Measurements from ENCODE around the gene GPR15. TPM values are rescaled to one million over a fixed set of nuclear protein-coding genes. Genes with fewer than 3 reads are reported as not detected.

Gene GPR15
- total RNA-seq, 1 experiment from 2014 or later, result not detected

DNA sequence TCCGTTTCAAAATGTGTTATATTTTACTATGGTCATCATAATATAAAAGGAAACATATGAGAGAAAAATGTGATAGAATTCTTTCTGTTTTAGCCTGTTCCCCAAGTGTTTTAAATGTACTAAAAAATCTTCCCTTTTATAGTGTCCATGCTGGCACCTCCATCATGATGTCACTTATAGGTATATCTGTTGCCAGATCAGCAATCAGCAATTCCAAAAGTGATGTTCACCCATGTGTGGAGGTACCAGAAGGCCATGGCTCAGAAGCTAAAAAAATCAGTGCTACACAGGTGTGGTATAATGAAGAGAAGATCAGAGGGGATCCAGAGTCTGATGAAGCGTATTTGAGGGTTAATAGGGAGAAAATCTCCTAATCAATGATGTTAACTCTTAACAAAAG lies 1.1 kb upstream of the GPR15 start:
- Histone ChIP-seq H3K79me1 (ENCODE audit: insufficient read depth, low read depth, low read length, poor library complexity, severe bottlenecking) (no peaks in the 10 kb centered on the region), H3K23me2 (ENCODE audit: insufficient read length, low read depth, low read length, poor library complexity, severe bottlenecking) (no peaks in the 10 kb centered on the region), H3K27ac (ENCODE audit: insufficient read length, low read depth, low read length) (no peak overlapping the region), H3T11ph (ENCODE audit: low read length) (no peak overlapping the region), H4K91ac (ENCODE audit: insufficient read length, low read depth, low read length) (no peak overlapping the region), H2AFZ (ENCODE audit: low read length) (no peak overlapping the region), H2BK20ac (ENCODE audit: low read depth, low read length, poor library complexity, severe bottlenecking) (no peak overlapping the region), H3K79me2 (ENCODE audit: insufficient read depth, low read length) (no peaks in the 10 kb centered on the region), H2BK12ac (ENCODE audit: insufficient read length, low read depth, low read length) (no peak overlapping the region), H3K56ac (ENCODE audit: insufficient read length, low read depth, low read length) (no peak overlapping the region), H4K8ac (replicated peaks; ENCODE audit: insufficient read length, low read depth, low read length) (no peak overlapping the region), H3K18ac (ENCODE audit: insufficient read length, low read depth, low read length) (no peak overlapping the region), H3K4ac (ENCODE audit: low read depth, low read length) (no peak overlapping the region), H3K4me1 (ENCODE audit: insufficient read depth, low read length) (no peaks in the 10 kb centered on the region), H2BK5ac (ENCODE audit: insufficient read length, low read length) (no peak overlapping the region), H3K9me3 (ENCODE audit: control insufficient read depth, low read depth, low read length) (no peaks in the 10 kb centered on the region), H4K5ac (ENCODE audit: insufficient read length, low read depth, low read length) (no peak overlapping the region), H3K14ac (ENCODE audit: insufficient read depth, low read length) (no peak overlapping the region), H4K20me1 (ENCODE audit: control insufficient read depth, insufficient read depth, insufficient read length) (no peaks in the 10 kb centered on the region), H3K9ac (ENCODE audit: extremely low read depth, insufficient read length, low read length) (no peak overlapping the region), H2BK120ac (ENCODE audit: low read depth, low read length, poor library complexity, severe bottlenecking) (no peak overlapping the region), H2AK5ac (ENCODE audit: insufficient read length, low read length) (no peak overlapping the region), H3K4me2 (ENCODE audit: insufficient read depth, insufficient read length, low read length) (no peak overlapping the region), H3K23ac (ENCODE audit: insufficient read length, low read depth, low read length) (no peak overlapping the region), H3K27me3 (ENCODE audit: insufficient read depth, low read length) (no peaks in the 10 kb centered on the region), H2BK15ac (ENCODE audit: low read depth, low read length) (no peak overlapping the region)
- H3K36me3 Mint-ChIP-seq (ENCODE audit: insufficient read depth in 1 of 3, low read depth in 3 of 3), result no peaks in the 10 kb centered on the region
- no peak overlapping the region for H3K27ac Mint-ChIP-seq
- H3K9me3 Mint-ChIP-seq, result no peaks in the 10 kb centered on the region
- no peak overlapping the region for H3K4me3 Mint-ChIP-seq
- TF ChIP-seq, protein P1, sequence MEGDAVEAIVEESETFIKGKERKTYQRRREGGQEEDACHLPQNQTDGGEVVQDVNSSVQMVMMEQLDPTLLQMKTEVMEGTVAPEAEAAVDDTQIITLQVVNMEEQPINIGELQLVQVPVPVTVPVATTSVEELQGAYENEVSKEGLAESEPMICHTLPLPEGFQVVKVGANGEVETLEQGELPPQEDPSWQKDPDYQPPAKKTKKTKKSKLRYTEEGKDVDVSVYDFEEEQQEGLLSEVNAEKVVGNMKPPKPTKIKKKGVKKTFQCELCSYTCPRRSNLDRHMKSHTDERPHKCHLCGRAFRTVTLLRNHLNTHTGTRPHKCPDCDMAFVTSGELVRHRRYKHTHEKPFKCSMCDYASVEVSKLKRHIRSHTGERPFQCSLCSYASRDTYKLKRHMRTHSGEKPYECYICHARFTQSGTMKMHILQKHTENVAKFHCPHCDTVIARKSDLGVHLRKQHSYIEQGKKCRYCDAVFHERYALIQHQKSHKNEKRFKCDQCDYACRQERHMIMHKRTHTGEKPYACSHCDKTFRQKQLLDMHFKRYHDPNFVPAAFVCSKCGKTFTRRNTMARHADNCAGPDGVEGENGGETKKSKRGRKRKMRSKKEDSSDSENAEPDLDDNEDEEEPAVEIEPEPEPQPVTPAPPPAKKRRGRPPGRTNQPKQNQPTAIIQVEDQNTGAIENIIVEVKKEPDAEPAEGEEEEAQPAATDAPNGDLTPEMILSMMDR (conservative IDR thresholded peaks at IDR 0.05), result no peak
- H3K4me1 Mint-ChIP-seq, result peaks cover 3 to 4% of the 10 kb centered on the region in 2 experiments; a peak in 3 of 4 replicates
- DNase-seq, result no peak
- no CpG with 5 or more reads among the region's 2 CpGs for WGBS (ENCODE audit: extremely low coverage, insufficient read length, low lambda C conversion rate)
- no peaks in the 10 kb centered on the region for H3K27me3 Mint-ChIP-seq (ENCODE audit: low read depth)
